GM19035 (cell line): ENCODE data around the gene SLC22A6.
"Not testable (repeated sequence)": the region's sequence is repeated elsewhere in the genome, so short reads cannot be mapped to it uniquely, and the experiment has no call there.

Experiments used
- ATAC-seq: cut with Tn5 transposase; IDR thresholded peaks from one replicate; pipeline ENCODE4 v1.9.1; 2021; ENCODE audit not compliant: unreplicated experiment

The SLC22A6 gene

GRCh38 chr11:62988276-62988675 lies 3.5 kb upstream of the SLC22A6 start:
- ATAC-seq: no peak

- ATAC-seq: no peak
These were observed 429 bp upstream of the SLC22A6 start for GRCh38 chr11:62985041-62985750.

- ATAC-seq: no peak
These were observed 1.1 kb downstream of the SLC22A6 start for GRCh38 chr11:62983536-62984199.

GRCh38 chr11:62981743-62982142 lies 3.0 kb downstream of the SLC22A6 start:
- no peak for ATAC-seq

- ATAC-seq: no peak
These were observed 4.5 kb downstream of the SLC22A6 start for GRCh38 chr11:62980133-62980760.

- no peak for ATAC-seq
These were observed 8.7 kb downstream of the SLC22A6 start for GRCh38 chr11:62976109-62976508.

- ATAC-seq: no peak
These were observed 9.8 kb downstream of the SLC22A6 start for GRCh38 chr11:62974848-62975522.

- no peak for ATAC-seq
These were observed 19.2 kb downstream of the SLC22A6 start for GRCh38 chr11:62965574-62965973.

- no peak for ATAC-seq
These were observed 22.4 kb downstream of the SLC22A6 start for GRCh38 chr11:62962391-62962790.

GRCh38 chr11:62961017-62961570 lies 23.7 kb downstream of the SLC22A6 start:
- ATAC-seq: no peak

GRCh38 chr11:62959422-62959980 lies 25.3 kb downstream of the SLC22A6 start:
- ATAC-seq: no peak

GRCh38 chr11:62958547-62959421 lies 26.0 kb downstream of the SLC22A6 start:
- no peak for ATAC-seq

- no peak for ATAC-seq
These were observed 27.6 kb downstream of the SLC22A6 start for GRCh38 chr11:62957147-62957546.

- no peak for ATAC-seq
These were observed 30.3 kb downstream of the SLC22A6 start for GRCh38 chr11:62954478-62954877.

- no peak for ATAC-seq
These were observed 31.0 kb downstream of the SLC22A6 start for GRCh38 chr11:62953811-62954210.

GRCh38 chr11:62948765-62949320 lies 35.9 kb downstream of the SLC22A6 start:
- no peak for ATAC-seq

GRCh38 chr11:62945538-62945937 lies 39.2 kb downstream of the SLC22A6 start:
- ATAC-seq: not testable (repeated sequence)

GRCh38 chr11:62937528-62937927 lies 47.2 kb downstream of the SLC22A6 start:
- not testable (repeated sequence) for ATAC-seq

GRCh38 chr11:62934496-62934785 lies 50.3 kb downstream of the SLC22A6 start:
- no peak for ATAC-seq
